HL-60/S4 treated with retinoic acid at 250 ng/mL for 4 days and 3 days (cell line): ENCODE results near the gene MUC2.

Experiments used
- in situ Hi-C: fragments of 300-500 bp; cut with MboI; formaldehyde crosslinking; loops from 2 replicates; pipeline ENCODE4 v1.7.0; 2022; ENCODE audit warnings: low sequenced_read_pairs

Gene MUC2

GRCh38 chr11:1069740-1070139 is 4.9 kb upstream of the MUC2 start:
- in situ Hi-C loops = no loop called here

- in situ Hi-C loops = no loop called here
Measured at GRCh38 chr11:1070594-1071462, 3.8 kb upstream of the MUC2 start.

GRCh38 chr11:1071571-1072115 is 3.0 kb upstream of the MUC2 start:
- in situ Hi-C loops = no loop called here

GRCh38 chr11:1072116-1072820 is 2.4 kb upstream of the MUC2 start:
- in situ Hi-C loops = no loop called here

- in situ Hi-C loops = no loop called here
Measured at GRCh38 chr11:1072821-1073231, 1.8 kb upstream of the MUC2 start.

GRCh38 chr11:1073261-1073724 is 1.4 kb upstream of the MUC2 start:
- in situ Hi-C loops = no loop called here

GRCh38 chr11:1073851-1074243 is 827 bp upstream of the MUC2 start:
- in situ Hi-C loops = no loop called here

- in situ Hi-C loops = no loop called here
Measured at GRCh38 chr11:1075341-1075911, 752 bp downstream of the MUC2 start.

- in situ Hi-C loops = no loop called here
Measured at GRCh38 chr11:1076061-1076665, 1.5 kb downstream of the MUC2 start.

GRCh38 chr11:1077033-1077416 is 2.4 kb downstream of the MUC2 start:
- in situ Hi-C loops = no loop called here

GRCh38 chr11:1077417-1078119 is 2.9 kb downstream of the MUC2 start:
- in situ Hi-C loops = no loop called here

- in situ Hi-C loops = no loop called here
Measured at GRCh38 chr11:1078191-1078601, 3.5 kb downstream of the MUC2 start.

GRCh38 chr11:1081601-1082311 is 7.1 kb downstream of the MUC2 start:
- in situ Hi-C loops = no loop called here

- in situ Hi-C loops = no loop called here
Measured at GRCh38 chr11:1082346-1082727, 7.7 kb downstream of the MUC2 start.

GRCh38 chr11:1082728-1083620 is 8.3 kb downstream of the MUC2 start:
- in situ Hi-C loops = no loop called here

- in situ Hi-C loops = no loop called here
Measured at GRCh38 chr11:1083621-1084551, 9.2 kb downstream of the MUC2 start.

- in situ Hi-C loops = no loop called here
Measured at GRCh38 chr11:1084561-1085439, 10.1 kb downstream of the MUC2 start.
